ENCODE data around the gene PIK3IP1. TPM values are rescaled to one million over a fixed set of nuclear protein-coding genes. Genes with fewer than 3 reads are reported as not detected.

Gene PIK3IP1, protein sequence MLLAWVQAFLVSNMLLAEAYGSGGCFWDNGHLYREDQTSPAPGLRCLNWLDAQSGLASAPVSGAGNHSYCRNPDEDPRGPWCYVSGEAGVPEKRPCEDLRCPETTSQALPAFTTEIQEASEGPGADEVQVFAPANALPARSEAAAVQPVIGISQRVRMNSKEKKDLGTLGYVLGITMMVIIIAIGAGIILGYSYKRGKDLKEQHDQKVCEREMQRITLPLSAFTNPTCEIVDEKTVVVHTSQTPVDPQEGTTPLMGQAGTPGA
- total RNA-seq (7.7 and 8.4 TPM in 2 replicates), polyA plus RNA-seq (11.1 and 13.2 TPM in 2 replicates), polyA minus RNA-seq (10.6 and 10.9 TPM in 2 replicates), Bru-seq, nascent RNA (percentile 41 among the genes with signal in this experiment), BruChase-seq, experiment 1, labeled RNA remaining after a 6-hour chase (percentile 39 among the genes with signal in this experiment), BruChase-seq, experiment 2, labeled RNA remaining after a 2-hour chase (percentile 43 among the genes with signal in this experiment)
- polyA plus RNA-seq (2011; cell fraction: cytosol; rRNA removed), result 9.5 and 12.6 TPM in 2 replicates
- polyA plus RNA-seq (2011; cell fraction: nucleus; rRNA removed), result 8.8 TPM in 2 replicates
- polyA plus RNA-seq (2012), result 12.8 and 19.8 TPM in 2 replicates
- 1.0 TPM for polyA minus RNA-seq (2011; cell fraction: cytosol; rRNA and poly(A)+ RNA removed)
- 7.2 and 7.8 TPM in 2 replicates for polyA minus RNA-seq (2011; cell fraction: nucleus; rRNA and poly(A)+ RNA removed)
- long read RNA-seq, transcript PIK3IP1-201 (6 exons, 2,467 nt), result major isoform, 21 of 25 reads
- long read RNA-seq, partial matches to known transcripts, result 0 of 25 reads
- long read RNA-seq, other reads (novel, unspliced or antisense), result 0 of 25 reads

DNA sequence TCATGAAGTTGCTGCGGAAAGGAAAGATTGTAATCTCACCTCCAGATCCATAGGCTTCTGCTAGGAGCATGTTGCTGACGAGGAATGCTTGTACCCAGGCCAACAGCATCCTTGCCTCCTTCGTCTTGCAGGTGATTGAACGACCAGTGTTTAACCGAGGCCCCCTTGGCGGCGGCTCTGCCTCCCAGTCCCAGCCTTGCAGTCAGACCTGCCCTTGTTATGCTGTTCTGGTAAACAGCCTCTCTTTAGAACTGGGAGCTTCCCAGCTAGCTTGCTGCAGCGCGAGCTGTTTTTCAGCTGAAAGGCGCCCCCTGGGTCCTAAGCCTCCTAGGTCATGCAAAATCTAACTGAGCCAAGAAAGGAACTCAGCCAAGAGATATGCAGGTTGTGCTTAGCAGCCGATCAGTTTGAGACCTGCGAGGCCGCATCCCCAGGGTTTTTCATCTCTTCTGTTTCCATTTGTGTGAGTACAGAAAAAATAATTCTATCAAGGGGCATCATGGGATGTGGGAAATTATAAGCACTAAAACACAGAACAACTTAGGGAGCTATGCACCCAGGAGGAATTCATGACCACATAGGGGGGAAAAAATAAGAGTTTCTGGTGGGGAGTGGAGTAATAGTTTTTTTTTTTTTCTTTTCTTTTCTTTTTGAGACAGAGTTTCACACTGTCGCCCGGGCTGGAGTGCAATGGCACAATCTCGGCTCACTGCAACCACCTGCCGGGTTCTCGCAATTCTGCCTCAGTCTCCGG is at the start of gene PIK3IP1:
Gene PIK3IP1, minus strand, starts transcription at position 253 of the 754 bp plus-strand sequence. Its CDS starts 144 bp downstream, at position 109.
- Histone ChIP-seq H3K4me1 (ENCODE audit: control insufficient read depth, extremely low read depth, insufficient read depth, low read length) (peaks cover 46% of the 10 kb centered on the region), H3K9me1 (replicated peaks; ENCODE audit: control insufficient read depth, extremely low read depth, insufficient read depth, low read length) (no peaks in the 10 kb centered on the region), H2AFZ (ENCODE audit: low read depth, low read length) (peak within 1 kb of the TSS; percentile 86), H3K4me2 (ENCODE audit: insufficient read depth, low read length) (peak within 1 kb of the TSS; percentile 77), H4K20me1 (replicated peaks; ENCODE audit: control insufficient read depth, extremely low read depth, insufficient read depth, low read length) (no peaks in the 10 kb centered on the region), H3K27ac (ENCODE audit: insufficient read depth, low read depth, low read length) (no peak within 1 kb of the TSS), H3K36me3 (ENCODE audit: control insufficient read depth in 2 of 2, extremely low read depth in 1 of 2, insufficient read depth in 2 of 2, low read length in 2 of 2) (peaks cover 0 to 7% of the 10 kb centered on the region in 2 experiments), H3K9me3 (replicated peaks; ENCODE audit: control insufficient read depth, insufficient read depth, low read length) (no peaks in the 10 kb centered on the region), H3K9ac (replicated peaks; ENCODE audit: extremely low read depth, insufficient read depth, low read length) (peak within 1 kb of the TSS; percentile 73), H3K4me3 (replicated peaks in 1 of 3; ENCODE audit: insufficient read depth in 1 of 3, low read depth in 1 of 3, low read length in 3 of 3) (peak within 1 kb of the TSS; percentile 22 to 71 (median 45)), H3K79me2 (ENCODE audit: control insufficient read depth, insufficient read depth, low read length) (no peaks in the 10 kb centered on the region), H3K27me3 (ENCODE audit: control insufficient read depth in 2 of 2, insufficient read depth in 2 of 2, low read length in 2 of 2) (no peaks in the 10 kb centered on the region)
- dilution Hi-C loops (cut with MboI; ENCODE audit: extremely low pct_ligation_motif_present, low sequenced_read_pairs), result no loop called here
- DNase-seq (ENCODE audit: low read depth, low spot score) (peak; percentile 92), FAIRE-seq (peak; percentile 88)
- TF ChIP-seq FOS (IDR thresholded peaks at IDR 0.05; ENCODE audit: borderline replicate concordance, insufficient read depth, low read length) (no peak), POLR2A (IDR thresholded peaks at IDR 0.05; ENCODE audit: low read depth, low read length) (peak; percentile 55), GATA2 (IDR thresholded peaks at IDR 0.05; ENCODE audit: insufficient read depth, insufficient read length, low read depth, low read length) (peak; percentile 46), JUN (IDR thresholded peaks at IDR 0.05; ENCODE audit: borderline replicate concordance, insufficient read depth, insufficient read length, low read depth) (no peak), POLR2AphosphoS5 (IDR thresholded peaks at IDR 0.05; ENCODE audit: insufficient read depth, low read depth, low read length) (peak; percentile 25)
- TF ChIP-seq, protein P1, sequence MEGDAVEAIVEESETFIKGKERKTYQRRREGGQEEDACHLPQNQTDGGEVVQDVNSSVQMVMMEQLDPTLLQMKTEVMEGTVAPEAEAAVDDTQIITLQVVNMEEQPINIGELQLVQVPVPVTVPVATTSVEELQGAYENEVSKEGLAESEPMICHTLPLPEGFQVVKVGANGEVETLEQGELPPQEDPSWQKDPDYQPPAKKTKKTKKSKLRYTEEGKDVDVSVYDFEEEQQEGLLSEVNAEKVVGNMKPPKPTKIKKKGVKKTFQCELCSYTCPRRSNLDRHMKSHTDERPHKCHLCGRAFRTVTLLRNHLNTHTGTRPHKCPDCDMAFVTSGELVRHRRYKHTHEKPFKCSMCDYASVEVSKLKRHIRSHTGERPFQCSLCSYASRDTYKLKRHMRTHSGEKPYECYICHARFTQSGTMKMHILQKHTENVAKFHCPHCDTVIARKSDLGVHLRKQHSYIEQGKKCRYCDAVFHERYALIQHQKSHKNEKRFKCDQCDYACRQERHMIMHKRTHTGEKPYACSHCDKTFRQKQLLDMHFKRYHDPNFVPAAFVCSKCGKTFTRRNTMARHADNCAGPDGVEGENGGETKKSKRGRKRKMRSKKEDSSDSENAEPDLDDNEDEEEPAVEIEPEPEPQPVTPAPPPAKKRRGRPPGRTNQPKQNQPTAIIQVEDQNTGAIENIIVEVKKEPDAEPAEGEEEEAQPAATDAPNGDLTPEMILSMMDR (IDR thresholded peaks at IDR 0.05; ENCODE audit: extremely low read depth in 1 of 2, insufficient read depth in 1 of 2, low read depth in 1 of 2, low read length in 2 of 2), result peak; percentile 31 to 52
- TF ChIP-seq, protein P2, sequence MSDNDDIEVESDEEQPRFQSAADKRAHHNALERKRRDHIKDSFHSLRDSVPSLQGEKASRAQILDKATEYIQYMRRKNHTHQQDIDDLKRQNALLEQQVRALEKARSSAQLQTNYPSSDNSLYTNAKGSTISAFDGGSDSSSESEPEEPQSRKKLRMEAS (IDR thresholded peaks at IDR 0.05; ENCODE audit: insufficient read depth, insufficient read length), result no peak
- intact Hi-C loops (cut with micrococcal nuclease), result loop anchor here (1.0 to 5.0 kb wide), 2 partner anchors 21 to 80 kb away; partner anchors contain the start of gene LIMK2
- ChIA-PET POLR2A (interaction anchor here (1.7 kb wide), 1 partner anchor 21 kb away, joined by 6 read pairs; no protein-coding TSS in a partner anchor), CTCF (interaction anchor here (0.7 to 4.7 kb wide), 19 partner anchors 8 to 319 kb away, joined by 3 to 79 read pairs (median 4); partner anchors contain the start of genes LIMK2, PATZ1 and SELENOM)
- BruUV-seq (replicated peaks), result no TSS peak
